ENCODE measurements around the gene DDR1.
"Not testable (repeated sequence)": the region's sequence is repeated elsewhere in the genome, so short reads cannot be mapped to it uniquely, and the experiment has no call there.

DDR1 gene

GRCh38 chr6:30854285-30855040 is 29.9 kb upstream of the DDR1 start:
- no peak for DNase-seq

GRCh38 chr6:30855429-30856075 is 28.8 kb upstream of the DDR1 start:
- DNase-seq = no peak

- DNase-seq = no peak
Observed at GRCh38 chr6:30857112-30857511, 27.2 kb upstream of the DDR1 start.

GRCh38 chr6:30857549-30857948 is 26.8 kb upstream of the DDR1 start:
- no peak for DNase-seq

- DNase-seq = not testable (repeated sequence)
Observed at GRCh38 chr6:30859726-30860125, 24.6 kb upstream of the DDR1 start.

GRCh38 chr6:30861257-30862048 is 22.9 kb upstream of the DDR1 start:
- no peak for DNase-seq

GRCh38 chr6:30862156-30862875 is 22.0 kb upstream of the DDR1 start:
- no peak for DNase-seq

- no peak for DNase-seq
Observed at GRCh38 chr6:30864325-30864724, 20.0 kb upstream of the DDR1 start.

GRCh38 chr6:30869241-30869749 is 15.0 kb upstream of the DDR1 start:
- not testable (repeated sequence) for DNase-seq

- DNase-seq = no peak
Observed at GRCh38 chr6:30870546-30870945, 13.8 kb upstream of the DDR1 start.

- DNase-seq = no peak
Observed at GRCh38 chr6:30871592-30872183, 12.6 kb upstream of the DDR1 start.

- DNase-seq = no peak
Observed at GRCh38 chr6:30873137-30873640, 11.1 kb upstream of the DDR1 start.

- not testable (repeated sequence) for DNase-seq
Observed at GRCh38 chr6:30873795-30874194, 10.5 kb upstream of the DDR1 start.

GRCh38 chr6:30875244-30876038 is 8.9 kb upstream of the DDR1 start:
- no peak for DNase-seq

GRCh38 chr6:30876039-30876730 is 8.1 kb upstream of the DDR1 start:
- DNase-seq = no peak

GRCh38 chr6:30877419-30878262 is 6.7 kb upstream of the DDR1 start:
- no peak for DNase-seq

GRCh38 chr6:30879684-30880427 is 4.5 kb upstream of the DDR1 start:
- DNase-seq = no peak

- DNase-seq = no peak
Observed at GRCh38 chr6:30880698-30881252, 3.5 kb upstream of the DDR1 start.
